ENCODE measurements around the gene ZDHHC9. TPM values are rescaled to one million over a fixed set of nuclear protein-coding genes. Genes with fewer than 3 reads are reported as not detected.
A peak's percentile ranks its signal among the peaks of the same experiment; 100 is the strongest.
"Not testable (repeated sequence)": the region's sequence is repeated elsewhere in the genome, so short reads cannot be mapped to it uniquely, and the experiment has no call there.

ZDHHC9 gene
- 10 to 100 TPM; 33.1 to 41.4 (median 36.8) TPM for polyA plus RNA-seq (ENCODE audit: insufficient read depth in 1 of 5, insufficient read length in 5 of 5, low replicate concordance in 1 of 5)
- long read RNA-seq, donor 1, full-length matches to known transcripts: 5 of 5 reads
- long read RNA-seq, donor 1, partial matches to known transcripts: 0 of 5 reads
- long read RNA-seq, donor 1, other reads (novel, unspliced or antisense): 0 of 5 reads
- long read RNA-seq, donor 2, full-length matches to known transcripts: 6 of 6 reads
- long read RNA-seq, donor 2, partial matches to known transcripts: 0 of 6 reads
- long read RNA-seq, donor 2, other reads (novel, unspliced or antisense): 0 of 6 reads
- long read RNA-seq, donor 3, full-length matches to known transcripts: 3 of 3 reads
- long read RNA-seq, donor 3, partial matches to known transcripts: 0 of 3 reads
- long read RNA-seq, donor 3, other reads (novel, unspliced or antisense): 0 of 3 reads
- long read RNA-seq, donor 4, full-length matches to known transcripts: 2 of 2 reads
- long read RNA-seq, donor 4, partial matches to known transcripts: 0 of 2 reads
- long read RNA-seq, donor 4, other reads (novel, unspliced or antisense): 0 of 2 reads
- long read RNA-seq, donor 5, full-length matches to known transcripts: 9 of 14 reads
- long read RNA-seq, donor 5, partial matches to known transcripts: 5 of 14 reads
- long read RNA-seq, donor 5, other reads (novel, unspliced or antisense): 0 of 14 reads
- long read RNA-seq, donor 6, full-length matches to known transcripts: 9 of 9 reads
- long read RNA-seq, donor 6, partial matches to known transcripts: 0 of 9 reads
- long read RNA-seq, donor 6, other reads (novel, unspliced or antisense): 0 of 9 reads
- long read RNA-seq, donor 7, full-length matches to known transcripts: 3 of 3 reads
- long read RNA-seq, donor 7, partial matches to known transcripts: 0 of 3 reads
- long read RNA-seq, donor 7, other reads (novel, unspliced or antisense): 0 of 3 reads
- long read RNA-seq, donor 8, full-length matches to known transcripts: 4 of 4 reads
- long read RNA-seq, donor 8, partial matches to known transcripts: 0 of 4 reads
- long read RNA-seq, donor 8, other reads (novel, unspliced or antisense): 0 of 4 reads

DNA sequence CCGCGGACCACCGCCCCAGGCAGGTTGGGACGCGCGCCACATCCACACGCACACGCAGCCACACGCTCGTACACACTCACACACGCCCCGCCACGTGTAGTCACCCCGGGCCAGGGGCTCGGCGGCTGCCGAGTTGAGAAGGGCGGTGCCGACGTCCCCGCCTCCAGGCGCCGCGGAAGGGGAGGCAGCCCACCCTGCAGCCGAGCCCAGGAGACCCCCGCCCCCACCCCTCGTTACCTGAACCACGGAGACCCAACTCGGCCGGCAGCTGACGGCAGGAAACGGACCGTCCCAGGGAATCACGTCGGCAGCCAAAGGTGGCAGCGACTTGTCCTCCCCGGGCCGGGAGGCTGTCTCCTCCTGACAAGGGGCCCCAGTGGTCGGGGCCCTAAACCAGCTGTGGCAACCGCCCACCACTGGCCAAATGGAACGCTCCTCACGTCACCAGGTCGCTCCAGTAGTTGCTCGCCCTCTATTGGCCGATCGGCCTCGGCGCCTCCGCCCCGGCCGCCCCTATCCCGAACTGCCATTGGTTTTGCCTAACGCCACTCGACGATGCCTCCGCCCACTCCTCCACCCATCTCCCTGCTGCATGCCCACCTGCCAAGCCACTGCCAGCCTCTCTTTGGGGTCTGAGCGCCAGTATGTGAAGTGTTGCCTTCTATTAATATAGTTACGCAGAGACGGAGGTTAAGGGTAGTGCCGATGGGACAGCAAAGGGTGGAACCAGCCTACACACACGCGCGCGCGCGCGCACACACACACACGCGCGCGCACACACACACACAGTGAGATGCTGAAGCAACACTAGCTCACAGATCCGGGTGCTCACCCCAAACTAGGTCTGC, at the start of gene ZDHHC9:
Gene ZDHHC9 (minus strand): TSS at position 428 of the 848 bp plus-strand sequence. CDS start 1,941 bp downstream, outside the sequence.
- peak; percentile 85 to 88 for DNase-seq

- DNase-seq: no peak
These were observed 33.7 kb upstream of the ZDHHC9 start for GRCh38 chrX:129877401-129877800.

DNA sequence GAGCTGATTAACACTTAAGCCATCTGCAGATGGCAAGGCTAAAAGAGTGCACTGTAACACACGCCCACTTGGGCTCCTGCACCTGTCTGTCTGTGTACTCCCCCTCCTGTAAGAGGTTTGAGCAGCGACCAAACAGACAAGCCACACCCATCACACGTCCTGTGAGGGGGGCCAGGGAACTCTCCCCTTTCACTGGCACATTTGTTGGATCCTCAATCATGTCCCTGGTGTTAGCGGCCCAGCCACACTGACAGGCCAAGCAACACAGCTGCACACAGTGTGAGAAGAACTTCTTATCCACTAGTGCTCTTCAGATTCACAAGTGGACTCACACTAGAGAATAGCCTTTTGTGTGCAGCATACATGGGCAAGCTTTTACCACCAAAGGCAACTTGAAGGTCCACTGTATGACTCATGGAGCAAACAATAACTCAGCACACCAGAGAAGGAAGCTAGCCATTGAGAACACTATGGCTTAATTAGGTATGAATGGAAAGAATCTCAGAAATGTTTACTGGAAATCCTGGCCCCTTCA, 33.2 kb upstream of the ZDHHC9 start:
- DNase-seq: no peak

DNA sequence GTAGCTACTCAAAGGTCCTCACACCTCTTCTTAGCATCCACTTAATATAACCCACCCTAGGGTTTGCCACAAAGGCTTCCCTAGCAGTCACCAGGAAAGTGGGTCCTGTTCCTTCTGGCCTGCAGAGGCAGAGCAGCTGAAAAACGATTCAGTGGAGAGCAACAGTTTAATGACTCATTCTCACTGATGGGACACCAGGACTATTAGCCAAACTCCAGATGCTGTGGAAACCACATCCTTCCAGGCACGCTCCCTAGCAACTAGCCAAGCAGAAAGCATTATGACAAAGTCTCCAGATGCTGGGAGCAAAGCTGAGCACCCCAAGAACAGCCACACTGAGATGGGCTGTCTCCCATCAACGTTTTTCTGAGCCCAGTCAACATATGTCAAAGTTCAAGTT, 32.0 kb upstream of the ZDHHC9 start:
- DNase-seq: no peak

GRCh38 chrX:129872524-129872923, 28.8 kb upstream of the ZDHHC9 start:
- no peak for DNase-seq

GRCh38 chrX:129866321-129866720, 22.6 kb upstream of the ZDHHC9 start:
- DNase-seq: not testable (repeated sequence)

DNA sequence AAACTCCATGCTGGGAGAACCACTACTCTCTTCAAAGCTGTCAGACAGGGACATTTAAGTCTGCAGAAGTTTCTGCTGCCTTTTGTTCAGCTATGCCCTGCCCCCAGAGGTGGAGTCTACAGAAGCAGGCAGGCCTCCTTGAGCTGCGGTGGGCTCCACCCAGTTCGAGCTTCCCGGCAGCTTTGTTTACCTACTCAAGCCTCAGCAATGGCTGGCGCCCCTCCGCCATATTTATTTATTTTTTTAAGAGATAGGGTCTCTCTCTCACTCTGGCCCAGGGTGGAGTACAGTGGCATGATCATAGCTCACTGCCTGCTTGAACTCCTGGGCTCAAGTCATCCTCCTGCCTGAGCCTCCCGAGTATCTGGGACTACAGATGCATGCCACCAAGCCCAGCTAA, 15.4 kb upstream of the ZDHHC9 start:
- not testable (repeated sequence) for DNase-seq

DNA sequence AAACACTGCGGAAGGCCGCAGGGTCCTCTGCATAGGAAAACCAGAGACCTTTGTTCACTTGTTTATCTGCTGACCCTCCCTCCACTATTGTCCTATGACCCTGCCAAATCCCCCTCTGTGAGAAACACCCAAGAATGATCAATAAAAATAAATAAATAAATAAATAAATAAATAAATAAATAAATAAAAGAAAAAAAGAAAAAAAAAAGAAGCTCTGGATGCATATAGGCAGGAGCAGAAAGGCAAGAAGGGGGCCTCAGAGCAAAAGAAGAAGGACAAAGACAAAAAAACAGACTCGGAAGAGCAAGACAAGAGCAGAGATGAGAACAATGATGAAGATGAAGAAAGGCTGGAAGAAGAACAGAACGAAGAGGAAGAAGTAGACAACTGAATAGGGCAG, 8.1 kb upstream of the ZDHHC9 start:
- not testable (repeated sequence) for DNase-seq

DNA sequence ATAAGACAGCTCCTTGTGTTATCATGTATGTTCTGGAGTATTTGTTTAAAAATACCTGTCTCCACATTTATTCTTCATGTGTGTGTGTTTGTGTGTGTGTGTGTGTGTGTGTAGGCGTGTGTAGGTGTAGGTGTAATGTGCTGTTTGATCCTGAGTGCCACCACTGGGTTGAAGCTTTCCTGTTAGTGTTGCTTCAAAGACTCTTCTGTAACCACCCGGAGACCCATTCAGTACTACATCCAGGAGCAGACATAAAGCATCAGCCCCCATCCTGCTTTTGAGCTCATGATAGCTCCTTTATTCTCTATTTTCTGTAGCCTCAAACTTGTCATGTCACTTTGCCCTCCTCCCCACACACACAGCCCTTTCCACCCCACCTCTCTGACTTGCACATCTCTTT, 3.0 kb upstream of the ZDHHC9 start:
- DNase-seq: no peak

DNA sequence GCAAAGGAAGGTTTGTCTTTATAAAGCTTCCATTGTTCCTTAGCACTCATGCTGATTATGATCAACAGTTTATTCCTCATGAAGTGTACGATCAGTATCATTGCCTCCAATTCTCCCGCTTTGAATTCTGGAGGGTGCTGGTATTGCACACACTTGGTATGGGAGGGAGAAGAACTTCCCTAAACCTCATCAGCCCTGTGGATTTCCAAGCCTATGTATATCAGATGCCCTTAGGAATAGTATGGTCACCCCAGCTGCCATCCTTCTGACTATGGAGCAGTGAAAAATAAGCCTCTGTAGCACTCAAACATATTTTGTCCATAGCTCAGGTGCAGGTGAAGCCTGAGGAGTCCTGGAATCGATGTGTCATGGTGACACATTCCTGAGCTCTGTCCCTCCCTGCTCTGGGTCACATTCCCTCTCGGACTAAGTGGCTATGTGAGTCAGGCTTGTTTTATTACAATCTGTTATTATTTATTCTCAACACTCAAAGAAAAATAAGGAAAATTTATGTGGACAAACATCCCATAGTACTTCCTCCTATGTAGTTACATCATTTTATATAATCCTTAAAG, 2.0 kb upstream of the ZDHHC9 start:
- no peak for DNase-seq

DNA sequence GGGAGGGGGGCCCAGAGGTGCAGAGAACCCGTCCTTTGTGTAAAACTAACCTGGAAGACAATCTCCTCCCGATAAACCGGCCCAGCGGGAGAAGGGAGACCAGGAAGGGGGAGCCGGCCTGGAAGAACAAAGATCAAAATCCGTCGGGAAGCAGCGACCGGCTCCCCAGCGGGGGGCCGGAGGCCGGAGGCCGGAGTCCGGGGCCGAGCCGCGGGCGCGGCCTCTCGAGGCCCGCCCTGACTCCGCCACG, 552 bp downstream of the ZDHHC9 start:
- DNase-seq: no peak

- peak; percentile 15 to 20 for DNase-seq
These were observed 1.0 kb downstream of the ZDHHC9 start for GRCh38 chrX:129842510-129843208.

- peak in 1 of 2 donors; percentile 20 for DNase-seq
These were observed 3.3 kb downstream of the ZDHHC9 start for GRCh38 chrX:129840344-129840743.

DNA sequence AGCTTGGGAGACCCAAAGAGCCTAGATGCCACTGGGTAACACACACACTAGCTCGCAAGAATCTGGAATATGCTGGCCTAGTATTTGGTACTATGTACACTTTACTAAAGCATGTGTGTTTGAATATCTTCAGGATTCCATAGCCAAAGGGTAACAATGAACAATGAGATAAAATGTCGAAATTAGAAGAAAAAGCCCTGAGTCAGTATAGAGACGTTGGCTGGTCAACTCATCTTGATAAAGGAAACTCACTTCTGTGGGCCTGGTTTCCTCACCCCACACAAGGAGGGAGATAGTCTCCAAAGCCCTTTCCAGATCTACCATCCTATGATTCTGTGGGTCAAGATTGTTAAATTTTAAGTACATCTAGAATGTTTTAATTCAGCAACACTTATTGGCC, 6.9 kb downstream of the ZDHHC9 start:
- DNase-seq: no peak

- DNase-seq: no peak
These were observed 10.3 kb downstream of the ZDHHC9 start for GRCh38 chrX:129833153-129833990.

DNA sequence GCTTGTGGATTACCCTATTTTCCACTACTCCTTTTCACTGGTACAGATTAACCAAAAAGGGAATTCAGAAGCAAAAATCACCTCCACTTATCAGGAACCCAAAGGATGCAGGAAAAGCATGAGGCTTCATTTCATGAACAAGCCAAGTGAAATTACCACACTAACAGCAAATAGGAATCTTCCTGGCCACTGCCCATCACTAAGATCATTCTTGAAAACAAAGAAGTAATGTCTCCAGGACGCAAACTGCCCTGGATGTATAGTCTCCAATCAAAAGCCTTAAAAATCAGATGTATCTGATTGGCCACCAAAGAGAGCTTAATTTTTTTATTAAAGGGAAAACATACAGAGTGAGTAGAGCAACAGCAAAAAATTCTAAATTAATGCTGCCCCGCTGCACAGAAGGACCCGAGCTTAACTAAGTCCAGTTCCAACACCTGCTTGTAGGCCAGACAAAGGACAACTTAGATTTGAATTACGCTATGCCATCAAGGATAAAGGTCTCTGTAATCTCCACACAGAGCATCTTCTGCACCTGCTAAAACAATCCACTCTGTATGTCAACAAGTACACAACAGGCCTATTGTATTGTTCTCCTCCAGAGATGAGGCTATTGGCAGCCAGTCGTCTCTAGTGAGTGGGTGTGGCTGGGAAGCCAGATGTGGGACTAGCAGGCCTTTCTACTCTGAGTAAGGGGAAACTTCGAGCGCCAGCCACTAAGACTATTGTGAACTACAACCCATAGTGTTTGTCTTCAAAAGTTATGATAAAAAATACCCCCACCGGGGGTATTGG, 12.4 kb downstream of the ZDHHC9 start:
- no peak for DNase-seq

GRCh38 chrX:129830494-129830893, 13.2 kb downstream of the ZDHHC9 start:
- no peak for DNase-seq

DNA sequence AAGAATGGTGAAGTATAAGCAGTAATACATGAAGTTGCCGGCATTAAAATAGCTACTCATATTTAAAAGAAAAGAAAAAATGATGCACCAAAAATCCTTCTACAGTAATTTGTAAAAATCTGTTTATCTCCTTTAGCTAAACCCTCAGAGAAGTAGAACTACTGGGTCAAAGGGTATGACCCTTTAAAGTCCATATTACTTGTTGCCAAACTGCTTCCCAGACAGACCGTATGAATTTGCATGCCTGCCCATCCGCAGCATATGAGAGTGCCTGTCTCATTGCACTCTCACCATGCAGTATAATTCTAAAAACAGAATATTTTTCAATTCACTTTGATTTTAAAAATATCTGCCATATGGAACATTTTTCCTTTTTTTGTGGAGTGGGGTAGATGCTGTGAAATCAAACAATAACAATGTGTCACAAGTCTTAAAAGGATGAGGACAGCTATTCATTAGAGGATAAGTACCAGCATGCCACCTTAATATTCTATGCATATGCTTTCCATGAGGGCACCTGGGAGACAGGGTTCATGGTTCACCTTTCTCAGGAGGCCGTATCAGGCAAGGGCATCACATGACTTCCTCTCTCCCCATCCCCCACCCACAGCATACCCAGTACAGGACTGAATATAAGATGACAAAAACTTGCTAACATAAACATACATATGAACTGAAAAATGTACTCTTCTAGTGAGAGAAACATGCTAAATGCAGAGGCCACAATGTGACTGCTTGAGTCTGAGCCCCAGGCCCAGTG, 17.8 kb downstream of the ZDHHC9 start:
- no peak for DNase-seq
